Hepatocyte (in vitro differentiated cells): Measurements from ENCODE around the gene IL31RA. TPM values are rescaled to one million over a fixed set of nuclear protein-coding genes. Genes with fewer than 3 reads are reported as not detected.

Source experiments
- DNase-seq: peaks from one replicate; pipeline ENCODE4 v3.0.0-alpha.2; 2016; ENCODE audit warnings: low spot score
- H2AFZ ChIP-seq: fragments of 200-600 bp; sonication (generic); 2 replicates; pipeline ENCODE4 v1.6.0; 2016; ENCODE audit warnings: antibody characterized with exemption, mild to moderate bottlenecking
- H3K27ac ChIP-seq: fragments of 200-600 bp; sonication (generic); 2 replicates; pipeline ENCODE4 v1.5.1; 2016; ENCODE audit warnings: mild to moderate bottlenecking
- H3K27me3 ChIP-seq: fragments of 200-600 bp; sonication (generic); 2 replicates; pipeline ENCODE4 v1.6.1; 2016
- H3K36me3 ChIP-seq: fragments of 200-600 bp; sonication (generic); replicated peaks from 2 replicates; pipeline ENCODE4 v1.5.1; 2016; ENCODE audit warnings: low read depth; ENCODE audit not compliant: insufficient read depth
- H3K4me1 ChIP-seq: fragments of 200-600 bp; sonication (generic); 2 replicates; pipeline ENCODE4 v1.5.1; 2016; ENCODE audit warnings: mild to moderate bottlenecking, moderate library complexity; ENCODE audit not compliant: insufficient read depth
- H3K4me2 ChIP-seq: fragments of 200-600 bp; sonication (generic); 2 replicates; pipeline ENCODE4 v1.6.0; 2016
- H3K4me3 ChIP-seq: fragments of 200-600 bp; sonication (generic); 2 replicates; pipeline ENCODE4 v1.5.1; 2016; ENCODE audit warnings: mild to moderate bottlenecking
- H3K79me2 ChIP-seq: fragments of 200-600 bp; sonication (generic); 2 replicates; pipeline ENCODE4 v1.6.0; 2017; ENCODE audit warnings: mild to moderate bottlenecking
- H3K9me2 ChIP-seq: fragments of 200-600 bp; sonication (generic); replicated peaks from 2 replicates; pipeline ENCODE4 v1.6.0; 2017; ENCODE audit warnings: mild to moderate bottlenecking; ENCODE audit not compliant: insufficient read depth
- H3K9me3 ChIP-seq: fragments of 200-600 bp; sonication (generic); 2 replicates; pipeline ENCODE4 v1.5.1; 2016; ENCODE audit warnings: low read depth, mild to moderate bottlenecking
- H4K20me1 ChIP-seq: fragments of 200-600 bp; sonication (generic); 2 replicates; pipeline ENCODE4 v1.6.0; 2016; ENCODE audit warnings: mild to moderate bottlenecking; ENCODE audit not compliant: insufficient read depth, poor library complexity, severe bottlenecking
- CTCF ChIP-seq: fragments of 200-600 bp; sonication (generic); IDR thresholded peaks from 2 replicates; pipeline ENCODE4 v1.5.1; 2016; ENCODE audit warnings: antibody characterized with exemption, mild to moderate bottlenecking; ENCODE audit not compliant: poor library complexity
- EZH2 ChIP-seq: fragments of 200-600 bp; sonication (generic); IDR thresholded peaks from 2 replicates; pipeline ENCODE4 v1.6.1; 2016; ENCODE audit warnings: antibody characterized with exemption, mild to moderate bottlenecking, borderline replicate concordance
- EZH2phosphoT487 ChIP-seq: fragments of 200-600 bp; sonication (generic); IDR thresholded peaks from one replicate; pipeline ENCODE4 v1.6.1; 2018; ENCODE audit warnings: antibody characterized with exemption, mild to moderate bottlenecking, low read depth, moderate library complexity; ENCODE audit not compliant: unreplicated experiment, severe bottlenecking
- WGBS: methylation state at CpG from one replicate; pipeline ENCODE4 v1.1.6; 2016; ENCODE audit warnings: low lambda C conversion rate; ENCODE audit errors: missing lambda C conversion rate; 5-methylcytosine and 5-hydroxymethylcytosine counted together
- polyA plus RNA-seq: library from polyadenylated mRNA; unstranded; fragments of >200 nt; fragmentation: Nextera tagmentation; extraction: Ambion mirVana; gene quantifications from 2 replicates; pipeline ENCODE4 v1.2.1, GENCODE V29; 2016
- total RNA-seq: library from RNA; depleted of rRNA; stranded (reverse); fragments of >200 nt; gene quantifications from 2 replicates; pipeline ENCODE4 v1.2.3, GENCODE V29; 2014

IL31RA gene
- total and polyA plus RNA-seq, 2 experiments from 2014 or later, result 0.53 to 0.93 TPM

GRCh38 chr5:55911784-55912653 is 60.9 kb downstream of the IL31RA start:
- TF ChIP-seq EZH2phosphoT487, result no peak
- TF ChIP-seq CTCF, result no peak
- no peak for TF ChIP-seq EZH2
- WGBS, result 86% methylated on average over 2 of the region's 2 CpGs
- no peaks in the 10 kb centered on the region for H3K79me2 ChIP-seq
- no peak for DNase-seq
- no peaks in the 10 kb centered on the region for H3K9me3 ChIP-seq
- H3K27ac ChIP-seq, result no peak overlapping the region
- no peak overlapping the region for H3K4me2 ChIP-seq
- H3K36me3 ChIP-seq, result no peaks in the 10 kb centered on the region
- H3K9me2 ChIP-seq, result no peaks in the 10 kb centered on the region
- no peaks in the 10 kb centered on the region for H4K20me1 ChIP-seq
- H3K4me1 ChIP-seq, result peaks cover 5% of the 10 kb centered on the region
- no peaks in the 10 kb centered on the region for H3K27me3 ChIP-seq
- H3K4me3 ChIP-seq, result no peak overlapping the region
- no peak overlapping the region for H2AFZ ChIP-seq

DNA sequence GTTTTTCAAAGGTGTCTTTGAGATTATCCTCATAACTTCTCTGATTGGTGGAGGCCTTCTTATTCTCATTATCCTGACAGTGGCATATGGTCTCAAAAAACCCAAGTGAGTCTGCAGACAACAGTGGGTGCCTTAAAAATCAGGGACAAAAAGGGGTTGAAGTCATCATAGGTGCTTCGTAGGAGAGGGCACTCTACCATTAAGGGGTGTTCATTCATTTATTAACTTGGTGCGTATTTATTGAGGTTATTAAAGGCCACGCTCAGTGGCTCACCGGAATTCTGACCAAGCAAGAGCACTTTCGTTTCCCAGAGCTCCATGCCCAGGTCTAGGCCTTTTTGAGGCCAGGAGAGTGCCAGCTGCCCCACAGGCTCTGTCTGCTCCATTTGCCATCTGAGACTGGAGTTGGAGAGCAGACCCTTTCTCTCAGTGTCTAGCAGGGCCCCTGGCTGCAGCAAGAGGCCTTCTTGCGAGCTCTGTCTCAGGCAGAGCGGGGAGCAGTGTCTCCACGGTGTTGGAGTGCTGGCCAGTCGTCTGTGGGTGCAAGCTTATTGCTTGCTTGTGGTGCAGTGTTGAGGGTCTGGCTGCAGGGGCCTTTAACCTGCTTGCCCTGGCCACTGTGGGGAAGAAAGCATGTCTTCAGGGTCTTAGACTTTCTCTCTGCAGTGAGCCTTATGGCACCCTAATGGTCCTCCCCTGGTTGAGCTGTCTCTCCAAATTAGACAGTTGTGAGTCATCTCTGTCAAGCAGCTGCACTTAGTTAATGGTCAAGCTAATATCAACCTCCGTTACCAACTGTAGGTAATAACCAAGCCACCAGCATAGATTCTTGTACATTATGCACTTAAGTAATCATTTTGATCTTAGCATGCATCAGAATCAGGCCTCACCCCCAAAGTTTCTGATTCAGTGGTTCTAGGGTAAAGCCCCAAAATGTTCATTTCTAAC is 62.6 kb downstream of the IL31RA start:
- H3K36me3 ChIP-seq, result no peaks in the 10 kb centered on the region
- H3K4me2 ChIP-seq, result no peak overlapping the region
- no peak overlapping the region for H2AFZ ChIP-seq
- no peaks in the 10 kb centered on the region for H3K9me3 ChIP-seq
- H3K4me1 ChIP-seq, result peaks cover 5% of the 10 kb centered on the region
- WGBS, result 89% methylated on average over 10 of the region's 10 CpGs
- no peak overlapping the region for H3K27ac ChIP-seq
- DNase-seq, result no peak
- TF ChIP-seq EZH2phosphoT487, result no peak
- TF ChIP-seq EZH2, result no peak
- TF ChIP-seq CTCF, result no peak
- no peaks in the 10 kb centered on the region for H3K9me2 ChIP-seq
- no peak overlapping the region for H3K4me3 ChIP-seq
- no peaks in the 10 kb centered on the region for H3K79me2 ChIP-seq
- H4K20me1 ChIP-seq, result no peaks in the 10 kb centered on the region
- H3K27me3 ChIP-seq, result no peaks in the 10 kb centered on the region

GRCh38 chr5:55914971-55915370 is 63.8 kb downstream of the IL31RA start:
- Histone ChIP-seq H2AFZ (no peak overlapping the region), H3K27me3 (no peaks in the 10 kb centered on the region), H3K4me3 (no peak overlapping the region), H3K4me2 (no peak overlapping the region), H3K9me3 (no peaks in the 10 kb centered on the region), H3K79me2 (no peaks in the 10 kb centered on the region), H3K27ac (no peak overlapping the region), H3K9me2 (no peaks in the 10 kb centered on the region), H3K36me3 (no peaks in the 10 kb centered on the region), H4K20me1 (no peaks in the 10 kb centered on the region), H3K4me1 (peaks cover 5% of the 10 kb centered on the region)
- no peak for DNase-seq
- TF ChIP-seq EZH2, result no peak
- 94% methylated on average over 2 of the region's 2 CpGs for WGBS

DNA sequence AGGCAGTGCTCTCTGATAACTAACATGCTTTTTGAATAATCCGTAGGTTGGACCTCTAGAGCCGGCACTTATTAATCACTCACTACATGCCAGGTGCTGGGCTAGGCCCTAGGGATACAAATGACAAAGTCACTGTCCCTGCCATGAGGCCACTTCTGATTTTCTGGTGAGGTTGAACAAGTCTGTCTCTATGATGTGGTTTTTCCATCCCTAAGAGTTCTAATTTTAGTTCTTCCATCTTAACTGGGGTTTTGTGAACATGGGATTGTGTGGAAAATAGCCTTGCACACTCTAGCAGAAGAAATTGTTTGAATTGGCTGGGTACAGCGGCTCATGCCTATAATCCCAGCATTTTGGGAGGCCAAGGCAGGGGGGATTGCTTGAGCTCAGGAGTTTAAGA is 64.6 kb downstream of the IL31RA start:
- no peaks in the 10 kb centered on the region for H3K36me3 ChIP-seq
- H3K4me3 ChIP-seq, result no peak overlapping the region
- H3K27me3 ChIP-seq, result no peaks in the 10 kb centered on the region
- no peaks in the 10 kb centered on the region for H3K9me2 ChIP-seq
- peaks cover 5% of the 10 kb centered on the region for H3K4me1 ChIP-seq
- H3K9me3 ChIP-seq, result no peaks in the 10 kb centered on the region
- no peak for TF ChIP-seq EZH2
- TF ChIP-seq CTCF, result no peak
- TF ChIP-seq EZH2phosphoT487, result no peak
- H2AFZ ChIP-seq, result no peak overlapping the region
- H4K20me1 ChIP-seq, result no peaks in the 10 kb centered on the region
- no peak overlapping the region for H3K4me2 ChIP-seq
- H3K27ac ChIP-seq, result no peak overlapping the region
- DNase-seq, result no peak
- 79% methylated on average over 3 of the region's 3 CpGs for WGBS
- no peaks in the 10 kb centered on the region for H3K79me2 ChIP-seq
